NCI-H226 (cell line): ENCODE results near the gene CDKL1.
"Not testable (repeated sequence)": the region's sequence is repeated elsewhere in the genome, so short reads cannot be mapped to it uniquely, and the experiment has no call there.

ENCODE experiments used
- DNase-seq: peaks from one replicate; pipeline ENCODE4 v3.0.0-alpha.2; 2015

CDKL1 gene

GRCh38 chr14:50321009-50321660, 75.5 kb downstream of the CDKL1 start:
- peak; percentile 98 for DNase-seq

- no peak for DNase-seq
Measured at GRCh38 chr14:50320283-50320682, 76.4 kb downstream of the CDKL1 start.

GRCh38 chr14:50319721-50320120, 77.0 kb downstream of the CDKL1 start:
- no peak for DNase-seq

GRCh38 chr14:50319293-50319692, 77.4 kb downstream of the CDKL1 start:
- no peak for DNase-seq

- no peak for DNase-seq
Measured at GRCh38 chr14:50318031-50318626, 78.6 kb downstream of the CDKL1 start.

- DNase-seq, result not testable (repeated sequence)
Measured at GRCh38 chr14:50314098-50314497, 82.6 kb downstream of the CDKL1 start.

GRCh38 chr14:50312734-50313054, 84.0 kb downstream of the CDKL1 start:
- no peak for DNase-seq

- peak; percentile 94 for DNase-seq
Measured at GRCh38 chr14:50311972-50312733, 84.5 kb downstream of the CDKL1 start, which contains the start of the genes DMAC2L and L2HGDH. DMAC2L (plus strand) TSS chr14:50312324; CDS start chr14:50321488, 9,164 bp downstream. L2HGDH (minus strand) TSS chr14:50312229; CDS start chr14:50312150, 79 bp downstream.

GRCh38 chr14:50311337-50311971, 85.2 kb downstream of the CDKL1 start:
- DNase-seq, result no peak

GRCh38 chr14:50310445-50310844, 86.2 kb downstream of the CDKL1 start:
- no peak for DNase-seq

- peak; percentile 23 for DNase-seq
Measured at GRCh38 chr14:50308363-50308915, 88.2 kb downstream of the CDKL1 start.

GRCh38 chr14:50303744-50304471, 92.8 kb downstream of the CDKL1 start:
- peak; percentile 83 for DNase-seq

- no peak for DNase-seq
Measured at GRCh38 chr14:50301914-50302313, 94.8 kb downstream of the CDKL1 start.

GRCh38 chr14:50299585-50299984, 97.1 kb downstream of the CDKL1 start:
- DNase-seq, result no peak

- no peak for DNase-seq
Measured at GRCh38 chr14:50290306-50290705, 106.4 kb downstream of the CDKL1 start.

GRCh38 chr14:50288146-50288545, 108.5 kb downstream of the CDKL1 start:
- DNase-seq, result no peak

GRCh38 chr14:50285861-50286260, 110.8 kb downstream of the CDKL1 start:
- no peak for DNase-seq
